Kidney epithelial cell (primary cell): ENCODE data around the gene ZNF433. TPM values are rescaled to one million over a fixed set of nuclear protein-coding genes. Genes with fewer than 3 reads are reported as not detected.

Experiments
- DNase-seq: peaks from one replicate; pipeline ENCODE4 v3.0.0-alpha.2; 2010; ENCODE audit warnings: low read depth
- H3K27me3 ChIP-seq: 2 replicates; pipeline ENCODE4 v1.6.0; 2011; ENCODE audit warnings: low read length; ENCODE audit not compliant: control insufficient read depth, insufficient read depth
- H3K36me3 ChIP-seq: 2 replicates; pipeline ENCODE4 v1.5.1; 2011; ENCODE audit warnings: low read length; ENCODE audit not compliant: control insufficient read depth, insufficient read depth
- H3K4me3 ChIP-seq: 2 replicates; pipeline ENCODE4 v1.5.1; 2011; ENCODE audit warnings: low read depth, mild to moderate bottlenecking, control low read depth, low read length
- total RNA-seq: library from RNA; depleted of rRNA; stranded (reverse); fragments of >200 nt; gene quantifications from 2 replicates; pipeline ENCODE4 v1.2.3, GENCODE V29; 2015
- TF ChIP-seq, protein P1 (sequence below): IDR thresholded peaks from 2 replicates; pipeline ENCODE4 v1.5.1; 2011; ENCODE audit warnings: mild to moderate bottlenecking, moderate library complexity, low read length, control low read depth, inconsistent platforms; ENCODE audit not compliant: insufficient read depth, poor library complexity, severe bottlenecking

ZNF433 gene
- total RNA-seq, 1 donor from 2014 or later = 10.3 TPM

GRCh38 chr19:11971041-11971440, 64.4 kb downstream of the ZNF433 start:
- H3K27me3 ChIP-seq = no peaks in the 10 kb centered on the region
- no peak overlapping the region for H3K4me3 ChIP-seq
- TF ChIP-seq, protein P1, sequence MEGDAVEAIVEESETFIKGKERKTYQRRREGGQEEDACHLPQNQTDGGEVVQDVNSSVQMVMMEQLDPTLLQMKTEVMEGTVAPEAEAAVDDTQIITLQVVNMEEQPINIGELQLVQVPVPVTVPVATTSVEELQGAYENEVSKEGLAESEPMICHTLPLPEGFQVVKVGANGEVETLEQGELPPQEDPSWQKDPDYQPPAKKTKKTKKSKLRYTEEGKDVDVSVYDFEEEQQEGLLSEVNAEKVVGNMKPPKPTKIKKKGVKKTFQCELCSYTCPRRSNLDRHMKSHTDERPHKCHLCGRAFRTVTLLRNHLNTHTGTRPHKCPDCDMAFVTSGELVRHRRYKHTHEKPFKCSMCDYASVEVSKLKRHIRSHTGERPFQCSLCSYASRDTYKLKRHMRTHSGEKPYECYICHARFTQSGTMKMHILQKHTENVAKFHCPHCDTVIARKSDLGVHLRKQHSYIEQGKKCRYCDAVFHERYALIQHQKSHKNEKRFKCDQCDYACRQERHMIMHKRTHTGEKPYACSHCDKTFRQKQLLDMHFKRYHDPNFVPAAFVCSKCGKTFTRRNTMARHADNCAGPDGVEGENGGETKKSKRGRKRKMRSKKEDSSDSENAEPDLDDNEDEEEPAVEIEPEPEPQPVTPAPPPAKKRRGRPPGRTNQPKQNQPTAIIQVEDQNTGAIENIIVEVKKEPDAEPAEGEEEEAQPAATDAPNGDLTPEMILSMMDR = no peak
- H3K36me3 ChIP-seq = no peaks in the 10 kb centered on the region
- DNase-seq = no peak

- TF ChIP-seq, protein P1 = no peak
- no peak for DNase-seq
- Histone ChIP-seq H3K36me3 (no peaks in the 10 kb centered on the region), H3K27me3 (peaks cover under 1% of the 10 kb centered on the region), H3K4me3 (no peak overlapping the region)
Observed at GRCh38 chr19:11970174-11970573, 65.3 kb downstream of the ZNF433 start.

DNA sequence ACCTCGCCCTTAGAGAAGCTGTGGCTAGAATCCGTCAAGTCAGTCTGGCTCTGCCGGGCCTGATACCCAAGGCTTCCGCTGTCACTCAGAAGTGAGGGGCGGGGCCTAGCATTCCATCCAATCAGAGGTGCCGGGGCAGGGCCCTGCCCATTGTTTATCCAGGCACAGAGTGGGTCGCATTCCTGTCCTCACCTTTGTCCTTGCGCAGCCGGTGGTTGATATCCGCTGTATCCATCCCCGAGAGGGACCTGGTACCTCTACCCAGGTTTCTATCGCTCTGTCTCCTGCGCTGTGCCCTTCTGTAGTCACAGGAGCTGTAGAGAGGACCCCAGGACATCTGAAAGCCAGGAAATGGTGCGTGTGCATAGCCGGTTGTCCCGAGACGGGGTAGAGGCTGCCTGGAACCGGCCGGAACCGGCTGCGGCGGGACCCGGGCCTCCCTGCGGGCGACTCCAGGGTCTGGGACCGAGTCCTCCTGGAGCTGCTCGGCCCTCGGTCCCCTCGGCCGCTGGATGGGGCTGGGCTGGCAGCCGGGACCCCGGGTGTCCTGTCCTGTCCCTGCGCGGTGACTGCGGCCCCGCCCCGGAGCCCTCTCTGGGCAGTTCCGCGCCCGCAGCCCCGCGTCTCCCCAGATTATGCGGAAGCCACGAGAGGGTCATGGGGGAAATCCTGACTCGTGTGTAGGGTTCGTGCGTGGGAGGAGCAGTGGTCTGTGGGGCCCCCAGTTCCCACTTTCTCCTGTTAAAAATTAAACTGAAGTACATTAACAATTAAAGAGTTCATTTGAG, 70.4 kb downstream of the ZNF433 start, which contains the start of gene ZNF763:
Gene ZNF763 (plus strand): TSS at position 183 of the 788 bp plus-strand sequence. CDS start 169 bp downstream, at position 352.
- Histone ChIP-seq H3K4me3 (peak within 1 kb of the TSS; percentile 68), H3K36me3 (no peaks in the 10 kb centered on the region), H3K27me3 (peaks cover 3% of the 10 kb centered on the region)
- TF ChIP-seq, protein P1 = no peak
- DNase-seq = peak; percentile 34

Other genes with a start within 250 kb of the ZNF433 start
- gene ZNF491, start 237.2 kb downstream of the ZNF433 start, total RNA-seq = 0.48 and 4.6 TPM in 2 replicates
- 5.1 and 5.2 TPM in 2 replicates for gene ZNF440, start 221.4 kb downstream of the ZNF433 start, total RNA-seq
- 5.3 and 5.5 TPM in 2 replicates for gene ZNF439, start 187.0 kb downstream of the ZNF433 start, total RNA-seq
- gene ZNF69, start 147.9 kb downstream of the ZNF433 start, total RNA-seq = 15.8 and 19.2 TPM in 2 replicates
- 4.4 and 4.5 TPM in 2 replicates for gene ZNF700, start 110.6 kb downstream of the ZNF433 start, total RNA-seq
- 0.54 and 1.3 TPM in 2 replicates for gene ZNF763, start 70.6 kb downstream of the ZNF433 start, total RNA-seq
- gene ZNF878, start 17.3 kb upstream of the ZNF433 start, total RNA-seq = 0.07 and 0.67 TPM in 2 replicates
- 4.1 and 4.7 TPM in 2 replicates for gene ZNF844, start 29.1 kb upstream of the ZNF433 start, total RNA-seq
- gene ZNF20, start 104.7 kb upstream of the ZNF433 start, total RNA-seq = 2.7 and 4.2 TPM in 2 replicates
- gene ZNF625, start 121.1 kb upstream of the ZNF433 start, total RNA-seq = 5.5 and 6.6 TPM in 2 replicates
- gene ZNF136, start 127.4 kb upstream of the ZNF433 start, total RNA-seq = 4.3 and 5.0 TPM in 2 replicates